ENCODE data around the gene MYLK.

MYLK gene

DNA sequence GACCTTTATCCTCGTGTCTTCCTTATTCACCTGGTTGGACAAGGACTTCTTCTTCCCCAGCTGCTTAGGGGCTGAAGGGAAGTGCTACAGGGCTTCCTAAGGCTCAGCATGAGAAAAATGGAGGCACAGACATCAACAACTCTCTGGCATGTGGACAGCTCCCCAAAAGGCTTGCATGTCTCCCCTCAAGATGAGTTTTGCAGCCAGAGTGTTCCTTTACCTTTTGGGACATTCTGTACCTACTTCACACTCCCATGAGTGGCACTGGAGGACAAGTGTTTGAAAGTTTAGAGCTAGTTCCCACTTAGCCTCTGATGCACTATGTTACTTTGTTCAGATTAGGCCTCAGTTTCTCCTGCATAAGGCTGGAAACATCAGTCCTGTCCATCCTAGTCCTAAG is 222.2 kb downstream of the MYLK start:
- TF ChIP-seq SIN3A (IDR thresholded peaks at IDR 0.05; ENCODE audit: borderline replicate concordance, insufficient read depth, low read length) (no peak), REST (IDR thresholded peaks at IDR 0.05; ENCODE audit: insufficient read depth in 1 of 2, low read depth in 2 of 2, low read length in 2 of 2) (no peak), FOXP2 (optimal IDR thresholded peaks at IDR 0.05; ENCODE audit: borderline replicate concordance, extremely low read depth, extremely low read length, insufficient read depth) (no peak)

- TF ChIP-seq FOXP2 (optimal IDR thresholded peaks at IDR 0.05; ENCODE audit: borderline replicate concordance, extremely low read depth, extremely low read length, insufficient read depth) = no peak
- no peak for TF ChIP-seq POLR2AphosphoS5 (IDR thresholded peaks at IDR 0.05; ENCODE audit: low read depth, low read length)
- no peak for TF ChIP-seq REST (IDR thresholded peaks at IDR 0.05; ENCODE audit: insufficient read depth in 1 of 2, low read depth in 2 of 2, low read length in 2 of 2)
- TF ChIP-seq SIN3A (IDR thresholded peaks at IDR 0.05; ENCODE audit: borderline replicate concordance, insufficient read depth, low read length) = no peak
- no peak for TF ChIP-seq TAF1 (IDR thresholded peaks at IDR 0.05; ENCODE audit: borderline replicate concordance, insufficient read depth, low read length)
Measured at GRCh38 chr3:123660900-123661299, 223.2 kb downstream of the MYLK start.

GRCh38 chr3:123660141-123660675 is 223.9 kb downstream of the MYLK start:
- TF ChIP-seq FOXP2 (optimal IDR thresholded peaks at IDR 0.05; ENCODE audit: borderline replicate concordance, extremely low read depth, extremely low read length, insufficient read depth) (no peak), POLR2AphosphoS5 (IDR thresholded peaks at IDR 0.05; ENCODE audit: low read depth, low read length) (no peak), TAF1 (IDR thresholded peaks at IDR 0.05; ENCODE audit: borderline replicate concordance, insufficient read depth, low read length) (no peak), SIN3A (IDR thresholded peaks at IDR 0.05; ENCODE audit: borderline replicate concordance, insufficient read depth, low read length) (no peak), REST (IDR thresholded peaks at IDR 0.05; ENCODE audit: insufficient read depth in 1 of 2, low read depth in 2 of 2, low read length in 2 of 2) (no peak)

DNA sequence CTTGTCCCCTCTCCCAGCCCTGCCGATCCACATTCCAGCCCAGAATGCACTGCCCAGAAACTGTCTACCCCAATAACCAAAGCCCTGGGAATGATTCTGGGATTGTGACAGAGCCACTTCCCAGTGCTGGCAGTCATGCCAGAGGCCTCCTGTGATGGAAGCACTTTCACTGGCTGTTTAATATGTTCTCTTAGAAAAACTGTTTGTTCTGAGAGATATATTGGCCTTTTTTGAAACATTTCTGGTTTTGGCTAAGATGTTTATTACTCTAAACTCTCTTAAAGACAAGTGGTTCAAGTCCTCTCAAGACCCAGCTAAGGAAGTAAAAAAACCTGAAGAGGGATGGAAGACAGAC is 225.3 kb downstream of the MYLK start:
- TF ChIP-seq TAF1 (IDR thresholded peaks at IDR 0.05; ENCODE audit: borderline replicate concordance, insufficient read depth, low read length) (no peak), SIN3A (IDR thresholded peaks at IDR 0.05; ENCODE audit: borderline replicate concordance, insufficient read depth, low read length) (no peak), FOXP2 (optimal IDR thresholded peaks at IDR 0.05; ENCODE audit: borderline replicate concordance, extremely low read depth, extremely low read length, insufficient read depth) (no peak), REST (IDR thresholded peaks at IDR 0.05; ENCODE audit: insufficient read depth in 1 of 2, low read depth in 2 of 2, low read length in 2 of 2) (no peak), POLR2AphosphoS5 (IDR thresholded peaks at IDR 0.05; ENCODE audit: low read depth, low read length) (no peak)

Data from PFSK-1 (cell line).